ENCODE measurements around the gene OPRPN.

The OPRPN gene

GRCh38 chr4:70397580-70397979 lies at the start of gene OPRPN:
OPRPN (plus strand) TSS chr4:70397940; CDS start chr4:70399286, 1,346 bp downstream.
- Histone ChIP-seq H3K36me3 (ENCODE audit: insufficient read depth, low read length) (no peaks in the 10 kb centered on the region), H3K27ac (no peak within 1 kb of the TSS), H3K9ac (ENCODE audit: insufficient read length) (no peak within 1 kb of the TSS), H3K9me3 (ENCODE audit: low read depth, low read length) (no peaks in the 10 kb centered on the region), H3K4me3 (no peak within 1 kb of the TSS)
- DNase-seq (ENCODE audit: low read depth, low spot score) = no peak
- TF ChIP-seq EZH2 (IDR thresholded peaks at IDR 0.05) (no peak), FOXP2 (optimal IDR thresholded peaks at IDR 0.05; ENCODE audit: control extremely low read depth, extremely low read length, insufficient read depth) (no peak), POLR2AphosphoS5 (IDR thresholded peaks at IDR 0.05; ENCODE audit: borderline replicate concordance, low read depth, low read length) (no peak)

- TF ChIP-seq POLR2AphosphoS5 (IDR thresholded peaks at IDR 0.05; ENCODE audit: borderline replicate concordance, low read depth, low read length) (no peak), EZH2 (IDR thresholded peaks at IDR 0.05) (no peak)
- no peaks in the 10 kb centered on the region for H3K9me3 ChIP-seq (ENCODE audit: low read depth, low read length)
Observed at GRCh38 chr4:70356185-70356584, 41.6 kb upstream of the OPRPN start.

GRCh38 chr4:70359115-70359661 lies 38.6 kb upstream of the OPRPN start:
- Histone ChIP-seq H3K27ac (no peak overlapping the region), H3K36me3 (ENCODE audit: insufficient read depth, low read length) (no peaks in the 10 kb centered on the region), H3K9me3 (ENCODE audit: low read depth, low read length) (no peaks in the 10 kb centered on the region), H3K4me3 (no peak overlapping the region), H3K9ac (ENCODE audit: insufficient read length) (no peak overlapping the region)
- TF ChIP-seq POLR2AphosphoS5 (IDR thresholded peaks at IDR 0.05; ENCODE audit: borderline replicate concordance, low read depth, low read length) (no peak), FOXP2 (optimal IDR thresholded peaks at IDR 0.05; ENCODE audit: control extremely low read depth, extremely low read length, insufficient read depth) (no peak), EZH2 (IDR thresholded peaks at IDR 0.05) (no peak)
- no peak for DNase-seq (ENCODE audit: low read depth, low spot score)

More at GRCh38 chr4:70356185-70356584, 41.6 kb upstream of the OPRPN start:
- Histone ChIP-seq H3K4me3 (no peak overlapping the region), H3K36me3 (ENCODE audit: insufficient read depth, low read length) (no peaks in the 10 kb centered on the region), H3K9ac (ENCODE audit: insufficient read length) (no peak overlapping the region), H3K27ac (no peak overlapping the region)
- no peak for DNase-seq (ENCODE audit: low read depth, low spot score)

GRCh38 chr4:70360460-70360859 lies 37.3 kb upstream of the OPRPN start, which contains the start of gene SMR3A:
SMR3A (plus strand) TSS chr4:70360760; CDS start chr4:70362116, 1,356 bp downstream.
- H3K27ac ChIP-seq = no peak within 1 kb of the TSS
- no peak within 1 kb of the TSS for H3K9ac ChIP-seq (ENCODE audit: insufficient read length)
- no peaks in the 10 kb centered on the region for H3K9me3 ChIP-seq (ENCODE audit: low read depth, low read length)
- H3K36me3 ChIP-seq (ENCODE audit: insufficient read depth, low read length) = no peaks in the 10 kb centered on the region
- H3K4me3 ChIP-seq = no peak within 1 kb of the TSS
- TF ChIP-seq POLR2AphosphoS5 (IDR thresholded peaks at IDR 0.05; ENCODE audit: borderline replicate concordance, low read depth, low read length) (no peak), EZH2 (IDR thresholded peaks at IDR 0.05) (no peak), FOXP2 (optimal IDR thresholded peaks at IDR 0.05; ENCODE audit: control extremely low read depth, extremely low read length, insufficient read depth) (no peak)
- no peak for DNase-seq (ENCODE audit: low read depth, low spot score)

GRCh38 chr4:70364002-70364401 lies 33.7 kb upstream of the OPRPN start:
- no peak overlapping the region for H3K27ac ChIP-seq
- H3K9me3 ChIP-seq (ENCODE audit: low read depth, low read length) = no peaks in the 10 kb centered on the region
- no peak overlapping the region for H3K4me3 ChIP-seq
- H3K36me3 ChIP-seq (ENCODE audit: insufficient read depth, low read length) = no peaks in the 10 kb centered on the region
- no peak for DNase-seq (ENCODE audit: low read depth, low spot score)
- TF ChIP-seq POLR2AphosphoS5 (IDR thresholded peaks at IDR 0.05; ENCODE audit: borderline replicate concordance, low read depth, low read length) = no peak
- TF ChIP-seq FOXP2 (optimal IDR thresholded peaks at IDR 0.05; ENCODE audit: control extremely low read depth, extremely low read length, insufficient read depth) = no peak
- no peak for TF ChIP-seq EZH2 (IDR thresholded peaks at IDR 0.05)
- H3K9ac ChIP-seq (ENCODE audit: insufficient read length) = no peak overlapping the region

GRCh38 chr4:70365479-70365878 lies 32.3 kb upstream of the OPRPN start:
- DNase-seq (ENCODE audit: low read depth, low spot score) = no peak
- H3K27ac ChIP-seq = no peak overlapping the region
- TF ChIP-seq POLR2AphosphoS5 (IDR thresholded peaks at IDR 0.05; ENCODE audit: borderline replicate concordance, low read depth, low read length) (no peak), EZH2 (IDR thresholded peaks at IDR 0.05) (no peak), FOXP2 (optimal IDR thresholded peaks at IDR 0.05; ENCODE audit: control extremely low read depth, extremely low read length, insufficient read depth) (no peak)
- H3K36me3 ChIP-seq (ENCODE audit: insufficient read depth, low read length) = no peaks in the 10 kb centered on the region
- H3K4me3 ChIP-seq = no peak overlapping the region
- no peak overlapping the region for H3K9ac ChIP-seq (ENCODE audit: insufficient read length)
- no peaks in the 10 kb centered on the region for H3K9me3 ChIP-seq (ENCODE audit: low read depth, low read length)

GRCh38 chr4:70367813-70368212 lies 29.9 kb upstream of the OPRPN start:
- no peak for TF ChIP-seq POLR2AphosphoS5 (IDR thresholded peaks at IDR 0.05; ENCODE audit: borderline replicate concordance, low read depth, low read length)
- no peak for TF ChIP-seq FOXP2 (optimal IDR thresholded peaks at IDR 0.05; ENCODE audit: control extremely low read depth, extremely low read length, insufficient read depth)
- no peak overlapping the region for H3K9ac ChIP-seq (ENCODE audit: insufficient read length)
- DNase-seq (ENCODE audit: low read depth, low spot score) = no peak
- H3K9me3 ChIP-seq (ENCODE audit: low read depth, low read length) = no peaks in the 10 kb centered on the region
- no peak overlapping the region for H3K4me3 ChIP-seq
- H3K36me3 ChIP-seq (ENCODE audit: insufficient read depth, low read length) = no peaks in the 10 kb centered on the region
- H3K27ac ChIP-seq = no peak overlapping the region

GRCh38 chr4:70371987-70372386 lies 25.8 kb upstream of the OPRPN start:
- H3K36me3 ChIP-seq (ENCODE audit: insufficient read depth, low read length) = no peaks in the 10 kb centered on the region
- no peak for TF ChIP-seq EZH2 (IDR thresholded peaks at IDR 0.05)
- no peak for TF ChIP-seq POLR2AphosphoS5 (IDR thresholded peaks at IDR 0.05; ENCODE audit: borderline replicate concordance, low read depth, low read length)
- TF ChIP-seq FOXP2 (optimal IDR thresholded peaks at IDR 0.05; ENCODE audit: control extremely low read depth, extremely low read length, insufficient read depth) = no peak
- H3K27ac ChIP-seq = no peak overlapping the region
- no peak for DNase-seq (ENCODE audit: low read depth, low spot score)
- H3K9me3 ChIP-seq (ENCODE audit: low read depth, low read length) = no peaks in the 10 kb centered on the region
- no peak overlapping the region for H3K9ac ChIP-seq (ENCODE audit: insufficient read length)
- H3K4me3 ChIP-seq = no peak overlapping the region

GRCh38 chr4:70372760-70373159 lies 25.0 kb upstream of the OPRPN start:
- Histone ChIP-seq H3K9ac (ENCODE audit: insufficient read length) (no peak overlapping the region), H3K36me3 (ENCODE audit: insufficient read depth, low read length) (no peaks in the 10 kb centered on the region), H3K9me3 (ENCODE audit: low read depth, low read length) (no peaks in the 10 kb centered on the region), H3K27ac (no peak overlapping the region), H3K4me3 (no peak overlapping the region)
- DNase-seq (ENCODE audit: low read depth, low spot score) = no peak
- TF ChIP-seq EZH2 (IDR thresholded peaks at IDR 0.05) = no peak
- no peak for TF ChIP-seq POLR2AphosphoS5 (IDR thresholded peaks at IDR 0.05; ENCODE audit: borderline replicate concordance, low read depth, low read length)
